Activated CD8-positive, alpha-beta memory T cell treated with anti-CD3 and anti-CD28 coated beads, Interleukin-2, amount 50 U/mL, for 1 hour (primary cell): ENCODE data around the gene SHOX.
"Not testable (repeated sequence)": the region's sequence is repeated elsewhere in the genome, so short reads cannot be mapped to it uniquely, and the experiment has no call there.

ENCODE experiments used
- DNase-seq: peaks from one replicate; pipeline ENCODE4 v3.0.0-alpha.2; 2020; ENCODE audit errors: extremely low read depth

The SHOX gene

GRCh38 chrX:637660-638481, 7.3 kb downstream of the SHOX start:
- no peak for DNase-seq

GRCh38 chrX:638482-639131, 8.0 kb downstream of the SHOX start:
- DNase-seq = no peak

GRCh38 chrX:639151-639550, 8.6 kb downstream of the SHOX start:
- DNase-seq = no peak

GRCh38 chrX:640641-641040, 10.1 kb downstream of the SHOX start:
- DNase-seq = no peak

GRCh38 chrX:641671-642435, 11.3 kb downstream of the SHOX start:
- no peak for DNase-seq

GRCh38 chrX:642436-643240, 12.0 kb downstream of the SHOX start:
- no peak for DNase-seq

- no peak for DNase-seq
Observed at GRCh38 chrX:643241-643595, 12.6 kb downstream of the SHOX start.

GRCh38 chrX:643911-644303, 13.3 kb downstream of the SHOX start:
- no peak for DNase-seq

- DNase-seq = no peak
Observed at GRCh38 chrX:644304-645281, 14.0 kb downstream of the SHOX start.

- no peak for DNase-seq
Observed at GRCh38 chrX:646228-646495, 15.6 kb downstream of the SHOX start.

GRCh38 chrX:646796-647195, 16.2 kb downstream of the SHOX start:
- DNase-seq = no peak

- DNase-seq = no peak
Observed at GRCh38 chrX:649166-649565, 18.6 kb downstream of the SHOX start.

- no peak for DNase-seq
Observed at GRCh38 chrX:650324-650723, 19.7 kb downstream of the SHOX start.

- DNase-seq = no peak
Observed at GRCh38 chrX:650811-651210, 20.2 kb downstream of the SHOX start.

- DNase-seq = not testable (repeated sequence)
Observed at GRCh38 chrX:651922-652321, 21.3 kb downstream of the SHOX start.

- DNase-seq = no peak
Observed at GRCh38 chrX:652341-652741, 21.8 kb downstream of the SHOX start.

GRCh38 chrX:653306-653705, 22.7 kb downstream of the SHOX start:
- DNase-seq = no peak

GRCh38 chrX:661154-661553, 30.6 kb downstream of the SHOX start:
- DNase-seq = no peak

GRCh38 chrX:662126-662525, 31.5 kb downstream of the SHOX start:
- no peak for DNase-seq

- no peak for DNase-seq
Observed at GRCh38 chrX:663841-664240, 33.2 kb downstream of the SHOX start.
